TTC549 (cell line): ENCODE results near the gene ASPSCR1.
"Not testable (repeated sequence)": the region's sequence is repeated elsewhere in the genome, so short reads cannot be mapped to it uniquely, and the experiment has no call there.

ENCODE experiments used
- FAIRE-seq: peaks from 2 replicates; lab custom pipeline; 2012; peaks lifted over from hg19 to GRCh38; lab: Jason Lieb, UNC

ASPSCR1 gene

DNA sequence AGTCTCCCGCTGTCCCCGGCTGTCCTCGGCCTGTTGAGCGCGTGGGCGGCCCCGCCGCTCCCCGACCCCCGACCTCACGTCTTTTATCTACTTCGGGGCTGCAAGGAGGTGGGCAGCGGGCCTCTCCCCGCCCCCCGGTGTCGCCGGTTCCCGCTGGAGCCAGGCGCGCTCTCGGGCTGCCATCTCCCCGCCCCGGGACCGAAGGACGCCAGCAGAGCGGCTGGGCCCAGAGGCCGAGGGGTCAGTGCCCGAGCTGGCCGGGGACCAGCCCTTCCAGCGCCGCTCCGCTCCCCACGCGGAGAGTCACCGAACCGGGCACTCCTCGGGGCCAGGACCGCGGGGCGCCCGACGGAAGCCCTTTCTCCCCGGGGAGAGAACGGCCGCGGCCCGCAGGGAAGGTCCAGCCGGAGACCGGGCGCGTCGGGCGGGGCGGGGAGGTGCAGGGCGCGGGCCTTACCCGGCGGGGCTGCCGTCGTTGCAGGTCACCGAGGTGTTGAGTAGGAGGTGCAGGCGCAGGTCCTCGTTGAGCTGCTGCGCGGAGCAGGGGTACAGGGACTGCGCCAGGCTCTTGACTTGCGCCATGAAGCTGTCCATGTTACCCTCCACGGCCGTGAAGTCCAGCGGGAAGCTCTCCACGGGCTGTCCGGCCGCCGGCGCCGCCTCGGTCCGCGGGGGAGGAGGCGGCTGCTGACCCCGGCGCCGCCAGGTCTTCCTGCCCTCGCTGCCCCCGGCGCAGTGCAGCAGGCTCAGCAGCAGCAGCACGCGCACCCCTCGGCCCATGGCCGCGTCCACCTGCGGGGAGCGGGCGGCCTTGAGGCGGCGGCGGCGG is 17.1 kb upstream of the ASPSCR1 start:
- no peak for FAIRE-seq

DNA sequence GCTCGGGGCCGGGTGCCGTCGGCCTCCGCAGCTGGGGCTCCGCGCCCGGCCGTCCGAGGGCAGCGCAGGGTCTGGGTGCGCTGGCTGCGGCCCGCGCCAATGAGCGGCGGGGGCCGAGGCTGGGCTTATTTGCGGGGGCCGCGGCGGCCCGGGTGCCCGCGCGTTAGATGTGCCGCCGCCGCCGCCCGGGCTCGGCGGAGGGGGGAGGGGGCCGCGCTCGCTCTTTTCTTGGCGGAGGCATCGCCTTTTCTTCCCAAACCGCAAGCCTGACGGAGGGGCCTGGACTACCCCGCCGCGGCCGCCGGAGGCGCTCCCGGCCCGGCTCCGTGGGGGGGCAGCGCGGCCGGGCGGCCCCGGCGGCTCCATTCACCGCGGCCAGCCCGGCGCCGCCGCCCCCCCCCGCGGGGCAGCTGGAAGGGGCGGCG is 16.3 kb upstream of the ASPSCR1 start, which contains the start of gene NOTUM:
Gene NOTUM, minus strand, starts transcription at position 101 of the 425 bp plus-strand sequence. CDS start 278 bp downstream, outside the sequence.
- no peak for FAIRE-seq

DNA sequence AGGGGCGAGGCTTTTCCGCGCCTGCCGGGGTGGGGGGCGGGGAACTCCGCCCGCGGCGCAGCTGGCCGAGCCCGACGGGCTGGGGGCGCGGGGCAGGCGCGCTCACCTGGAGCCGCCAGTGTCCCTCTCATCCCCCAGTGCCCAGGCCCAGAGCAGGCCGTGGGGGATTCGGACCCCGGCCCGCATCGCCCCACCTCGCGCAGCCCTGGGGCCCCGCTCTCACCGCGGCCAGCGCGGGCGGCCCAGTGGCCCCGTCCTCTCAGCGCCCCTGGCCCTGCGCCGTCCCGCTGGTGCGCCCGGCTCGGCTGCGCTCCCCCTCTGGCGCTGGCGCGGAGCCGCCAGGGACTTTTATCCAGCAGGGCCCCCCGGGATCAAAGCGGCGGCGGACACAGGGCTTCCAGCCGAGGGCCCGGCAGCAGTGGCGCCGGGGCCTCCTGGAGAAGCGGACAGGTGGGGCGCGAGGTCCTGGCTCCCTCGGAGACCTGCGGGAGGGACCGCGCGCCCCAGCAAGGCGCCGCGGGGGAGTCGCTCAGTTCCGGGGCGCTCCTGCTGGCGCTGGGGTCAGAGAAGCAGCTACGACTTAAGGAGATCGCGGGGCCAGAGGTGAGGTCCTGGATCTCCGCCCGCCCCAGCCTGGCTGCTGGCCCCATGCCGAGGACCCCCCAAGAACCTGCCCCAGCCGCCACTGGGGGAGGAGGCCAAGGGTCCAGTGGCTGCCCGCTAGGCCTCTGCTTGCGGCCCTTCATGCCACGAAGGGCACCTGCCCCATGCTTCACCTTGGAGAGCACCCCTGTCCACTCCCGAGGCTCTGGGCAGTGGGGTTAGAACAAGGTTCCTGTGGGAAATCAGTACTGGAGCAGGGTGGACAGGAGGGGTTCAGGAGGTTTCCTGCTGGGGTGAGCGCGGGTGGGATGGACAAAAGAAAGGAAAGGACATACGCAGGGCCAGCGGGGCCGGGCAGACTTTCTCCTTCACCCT is 15.6 kb upstream of the ASPSCR1 start:
- FAIRE-seq, result no peak

DNA sequence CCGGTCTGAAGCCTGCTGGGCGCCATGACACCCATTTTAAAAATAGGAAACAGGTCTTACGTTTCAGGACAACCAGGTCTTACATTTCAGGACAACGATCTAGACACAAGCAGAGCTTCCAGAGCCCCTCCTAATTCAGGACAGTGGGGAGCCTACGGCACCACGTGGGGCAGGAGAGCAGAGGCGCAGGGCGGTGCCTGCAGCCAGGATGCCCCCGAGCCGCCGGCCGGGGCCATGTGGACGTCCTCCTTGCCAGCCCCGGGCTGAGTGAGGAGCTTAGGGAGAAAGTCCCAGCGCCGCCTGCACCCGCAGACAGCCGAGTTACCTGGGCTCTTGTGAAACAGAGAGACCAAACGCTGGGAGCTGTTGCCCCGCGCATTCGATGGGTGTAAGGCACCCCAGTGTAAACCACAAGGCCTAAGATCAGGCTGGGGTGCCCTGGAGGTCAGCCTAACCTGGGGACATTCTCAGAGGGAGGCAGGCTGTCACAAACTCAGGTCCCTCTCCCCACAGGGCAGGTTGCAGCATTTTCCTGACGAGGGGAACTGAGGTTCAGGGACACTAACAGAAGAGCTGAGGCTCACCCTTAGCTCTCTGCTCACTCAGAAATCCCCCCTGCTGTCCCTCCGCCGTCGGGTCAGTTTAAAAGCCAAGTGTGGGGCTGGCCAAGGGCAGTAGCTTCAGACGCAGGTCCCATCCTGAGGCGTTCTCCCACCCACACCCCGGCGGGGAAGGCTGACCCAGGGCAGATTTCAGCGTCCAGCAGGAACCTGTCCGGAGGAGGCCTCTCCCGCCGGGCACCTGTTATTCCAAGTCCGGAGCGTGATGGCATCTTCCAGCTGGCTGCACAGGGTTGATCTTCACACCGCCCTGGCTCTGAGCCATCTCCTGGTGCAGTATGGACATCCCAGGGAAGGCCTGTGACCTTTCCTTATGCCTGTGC is 14.7 kb upstream of the ASPSCR1 start:
- no peak for FAIRE-seq

DNA sequence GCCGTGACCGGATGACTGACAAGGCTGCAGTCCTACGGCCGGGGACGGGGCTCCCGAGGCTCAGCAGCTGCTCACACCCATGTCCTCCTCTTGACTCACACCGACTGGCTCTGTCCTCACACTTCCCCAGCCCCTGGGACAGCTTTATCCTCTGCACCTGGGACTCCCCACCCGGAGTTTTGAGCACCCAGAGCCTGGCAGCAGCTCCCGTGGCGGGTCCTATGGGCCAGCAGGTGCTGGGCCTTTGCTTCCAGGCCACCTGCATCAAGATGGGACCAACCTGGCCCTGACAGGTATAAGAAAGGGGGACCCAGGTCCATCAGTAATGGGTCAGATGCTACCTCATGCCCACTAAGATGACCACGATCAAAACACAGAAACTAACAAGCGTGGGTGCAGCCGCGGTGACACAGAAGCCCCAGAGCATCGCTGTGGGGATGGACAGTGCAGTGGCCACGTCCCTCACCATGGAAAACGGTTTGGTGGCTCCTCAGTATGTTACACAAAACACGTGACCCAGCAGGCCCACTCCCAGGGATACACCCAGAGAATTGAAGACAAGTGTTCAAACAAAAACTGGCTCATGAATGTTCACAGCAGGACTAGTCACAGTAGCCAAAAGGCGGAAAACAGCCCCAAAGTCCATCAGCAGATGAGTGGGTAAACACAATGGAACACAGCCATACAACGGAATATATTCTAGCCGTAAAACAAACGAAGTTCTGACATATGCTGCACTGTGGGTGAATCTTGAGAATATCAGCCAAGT is 13.2 kb upstream of the ASPSCR1 start:
- no peak for FAIRE-seq

DNA sequence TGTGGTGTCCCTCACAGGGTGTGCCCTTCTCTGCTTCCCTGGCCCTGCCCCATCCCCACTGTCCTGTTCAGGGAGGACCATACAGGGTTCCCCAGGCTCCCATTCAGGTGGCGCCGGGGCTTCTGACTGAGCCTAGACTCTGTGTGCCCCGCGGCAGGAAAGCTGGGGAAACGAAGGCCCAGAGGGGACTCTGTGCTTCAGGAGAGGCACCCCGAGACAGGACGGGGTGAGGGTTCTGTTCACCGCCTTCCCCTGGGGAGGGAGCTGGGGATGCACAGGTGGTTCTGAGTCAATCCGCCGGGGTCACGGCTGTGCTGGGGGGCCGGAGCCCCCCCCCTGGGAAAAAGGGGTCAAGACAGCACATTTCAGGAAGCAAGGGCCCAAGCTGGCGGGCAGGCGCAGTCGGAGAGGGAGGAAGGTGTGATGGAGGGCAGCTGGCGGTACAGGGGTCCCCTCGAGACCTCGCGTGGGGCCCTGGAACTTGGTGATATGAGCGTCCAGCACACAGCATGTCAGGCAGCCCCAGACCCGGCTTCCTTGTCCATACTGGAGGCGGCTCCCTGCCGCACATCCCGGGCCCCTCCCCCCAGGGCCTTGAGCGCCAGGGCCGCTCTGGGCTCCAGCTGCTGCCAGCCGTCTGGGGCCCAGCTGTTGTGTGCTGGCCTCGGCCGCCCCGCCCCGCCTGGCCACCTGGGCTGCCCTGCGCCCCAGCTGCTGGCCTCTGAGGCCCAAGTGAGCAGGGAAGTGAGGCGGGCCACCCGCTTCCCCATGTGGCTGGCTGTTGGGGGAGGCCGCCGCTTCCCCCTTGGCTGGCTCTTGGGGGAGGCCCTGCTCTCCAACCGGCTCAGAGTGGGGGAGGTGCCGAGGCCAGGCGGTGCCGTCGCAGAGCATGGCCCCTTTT is 10.8 kb upstream of the ASPSCR1 start:
- FAIRE-seq, result no peak

DNA sequence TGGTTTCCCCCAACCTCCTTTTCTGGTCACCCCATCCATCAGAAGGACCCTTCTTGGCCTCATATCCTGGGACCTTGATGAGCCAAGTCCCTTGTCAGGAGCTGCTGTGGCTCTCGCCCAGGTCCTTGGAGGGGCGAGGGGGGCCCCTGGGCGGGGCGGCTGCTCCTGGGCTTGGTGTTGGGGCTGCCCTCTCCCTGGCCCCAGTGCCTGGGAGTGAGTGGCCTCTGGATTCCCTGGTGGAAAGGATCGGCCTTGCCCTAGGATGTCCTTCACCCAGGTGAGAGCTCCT is 10.2 kb upstream of the ASPSCR1 start:
- no peak for FAIRE-seq

DNA sequence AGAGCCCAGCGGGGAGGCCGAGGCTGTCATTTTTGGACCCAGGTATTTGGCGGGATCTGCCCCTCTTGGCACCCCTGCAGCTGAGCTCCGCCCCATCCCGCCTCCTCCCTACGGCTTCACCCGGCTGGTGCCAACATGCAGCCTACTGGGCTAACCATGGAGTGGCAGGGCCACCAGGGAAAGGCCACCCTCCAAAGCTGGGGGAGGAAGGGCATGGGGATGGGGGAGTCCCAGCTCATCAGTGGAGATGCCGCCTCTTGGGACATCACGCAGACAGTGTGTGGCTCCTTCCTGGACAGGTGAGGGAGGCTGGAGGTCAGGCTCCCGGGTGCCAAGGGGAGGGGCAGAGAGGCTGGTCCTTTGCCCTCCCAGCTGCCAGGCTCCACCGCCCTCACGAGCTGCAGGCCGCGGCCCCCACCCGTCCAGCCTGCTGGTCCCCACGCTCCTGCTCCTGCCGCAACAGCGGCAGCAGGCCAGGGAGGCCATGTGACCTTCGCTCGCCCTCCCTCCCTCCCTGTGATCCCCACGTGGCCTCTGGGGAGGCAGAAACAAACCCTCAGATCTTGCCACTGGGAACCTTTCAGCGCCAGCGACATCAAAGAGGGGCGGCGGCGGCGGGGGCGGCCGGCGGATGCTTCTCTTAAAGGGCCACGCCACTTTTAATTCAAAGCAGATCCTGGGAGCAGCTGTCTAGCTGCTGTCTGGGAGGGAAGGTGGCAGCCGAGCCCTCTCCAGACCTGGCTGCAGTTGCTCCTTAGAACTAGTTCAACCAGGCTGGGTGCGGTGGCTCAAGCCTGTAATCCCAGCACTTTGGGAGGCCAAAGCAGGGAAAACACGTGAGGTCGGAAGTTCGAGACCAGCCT is 9.7 kb upstream of the ASPSCR1 start:
- no peak for FAIRE-seq

DNA sequence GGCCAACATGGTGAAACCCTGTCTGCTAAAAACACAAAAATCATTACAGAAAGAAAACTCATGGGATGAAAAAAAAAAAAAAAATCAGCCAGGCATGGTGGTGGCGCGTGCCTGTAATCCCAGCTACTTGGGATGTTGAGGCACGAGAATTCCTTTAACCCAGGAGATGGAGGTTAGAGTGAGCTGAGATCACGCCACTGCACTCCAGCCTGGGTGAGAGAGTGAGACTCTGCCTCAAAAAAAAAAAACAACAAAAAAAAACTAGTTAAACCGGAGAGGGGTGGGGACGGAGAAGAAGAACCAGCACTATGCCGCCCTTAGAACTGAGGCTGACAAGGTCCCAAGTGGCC is 9.1 kb upstream of the ASPSCR1 start:
- no peak for FAIRE-seq

DNA sequence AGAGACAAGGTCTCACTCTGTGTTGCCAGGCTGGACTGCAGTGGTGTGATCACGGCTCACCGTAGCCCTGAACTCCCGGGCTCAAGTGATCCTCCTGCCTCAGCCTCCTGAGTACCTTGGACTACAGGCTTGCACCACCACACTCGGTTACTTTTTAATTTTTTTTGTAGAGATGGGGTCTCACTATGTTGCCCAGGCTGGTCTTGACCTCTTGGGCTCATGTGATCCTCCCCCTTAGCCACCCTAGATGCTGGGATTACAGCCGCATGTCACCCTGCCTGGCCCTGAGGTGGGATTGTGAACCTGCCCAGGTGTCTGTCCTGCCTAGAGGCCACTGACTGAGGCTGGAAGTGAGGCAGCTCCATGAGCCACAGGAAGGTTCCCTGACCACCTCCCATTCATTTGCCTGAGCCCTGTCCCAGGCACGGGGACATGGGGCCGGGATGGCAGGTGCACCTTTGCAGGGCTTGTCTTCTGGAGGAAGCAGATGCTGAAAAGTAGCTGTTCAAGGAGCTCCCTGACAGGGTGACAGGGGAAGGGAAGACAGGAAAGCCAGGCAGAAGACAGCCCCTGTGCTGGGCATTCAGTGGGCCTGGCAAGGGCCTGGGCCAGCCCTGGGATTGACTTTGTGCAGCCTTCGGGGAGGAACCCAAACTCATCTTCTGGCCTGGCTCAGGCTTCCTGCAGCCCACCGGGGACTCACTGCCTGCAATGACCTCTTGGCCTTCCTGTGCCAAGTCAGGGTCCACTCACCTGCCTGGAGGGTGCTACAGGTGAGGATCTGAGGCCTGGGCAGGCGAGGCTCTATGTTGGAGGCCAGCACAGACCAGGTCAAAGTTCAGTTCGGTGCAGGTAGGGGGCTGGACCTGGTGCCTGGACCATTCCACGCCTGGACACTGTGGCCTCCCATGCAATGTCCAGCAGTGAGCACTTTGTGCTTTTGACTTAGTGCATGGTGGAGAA is 8.3 kb upstream of the ASPSCR1 start:
- FAIRE-seq, result no peak

DNA sequence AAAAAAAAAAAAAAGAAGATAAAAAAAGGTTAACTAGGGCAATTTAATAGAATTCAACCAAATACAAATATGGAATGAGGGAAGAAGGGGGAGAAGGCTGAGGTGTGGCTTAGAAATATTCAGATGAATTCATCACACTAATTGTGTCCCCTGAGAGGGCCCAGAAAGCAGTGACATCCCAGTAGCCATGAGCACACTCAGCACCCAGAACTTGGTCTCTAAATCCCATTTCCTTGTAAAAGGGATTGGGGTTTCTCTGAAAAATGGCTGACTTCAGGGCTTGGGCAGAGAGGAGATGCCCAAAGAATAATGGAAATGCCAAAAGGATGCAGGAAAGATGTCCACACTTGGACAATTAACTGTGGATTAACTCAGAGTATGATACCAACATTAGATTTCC is 4.0 kb upstream of the ASPSCR1 start:
- FAIRE-seq, result no peak

DNA sequence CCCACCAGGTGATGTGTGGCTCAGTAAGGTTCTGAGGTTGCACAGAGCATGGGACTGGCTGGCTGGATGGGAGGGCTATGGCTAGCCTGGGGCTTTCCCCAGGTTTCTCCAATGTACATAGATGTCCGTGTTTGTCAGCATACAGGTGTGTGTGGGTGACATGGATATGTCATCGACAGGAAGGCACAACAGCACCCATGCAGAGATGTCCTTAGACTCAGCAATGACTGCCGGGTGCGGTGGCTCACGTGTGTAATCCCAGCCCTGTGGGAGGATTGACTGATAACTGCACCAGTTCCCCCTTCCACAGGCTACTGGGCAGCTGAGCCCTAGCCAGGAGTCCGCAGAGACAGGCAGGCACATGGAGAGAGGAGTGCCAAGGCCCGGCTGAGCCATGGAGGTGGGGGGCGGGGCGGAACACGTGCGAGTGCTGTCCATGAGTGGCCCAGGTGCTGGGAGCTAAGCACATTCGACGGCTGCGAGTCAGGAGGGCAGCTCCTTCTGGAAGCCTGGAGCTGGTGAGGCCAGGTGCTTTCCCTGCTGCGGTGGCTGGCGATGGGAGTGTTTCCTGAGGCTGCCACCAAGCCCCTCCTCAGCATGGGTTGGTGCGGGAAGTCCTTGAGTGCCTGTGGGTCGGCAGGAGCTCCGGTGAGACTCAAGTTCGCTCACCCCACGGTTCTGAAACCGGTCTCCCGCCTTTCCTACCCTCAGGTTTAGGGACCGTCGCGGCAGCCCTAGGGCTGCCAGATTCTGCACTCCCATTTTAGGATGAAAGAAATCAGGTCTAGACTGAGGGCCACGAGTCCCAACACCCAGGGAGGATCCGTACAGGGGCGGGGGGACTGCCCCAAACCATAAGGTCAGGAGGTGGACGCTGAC is 858 bp upstream of the ASPSCR1 start:
- FAIRE-seq, result no peak

DNA sequence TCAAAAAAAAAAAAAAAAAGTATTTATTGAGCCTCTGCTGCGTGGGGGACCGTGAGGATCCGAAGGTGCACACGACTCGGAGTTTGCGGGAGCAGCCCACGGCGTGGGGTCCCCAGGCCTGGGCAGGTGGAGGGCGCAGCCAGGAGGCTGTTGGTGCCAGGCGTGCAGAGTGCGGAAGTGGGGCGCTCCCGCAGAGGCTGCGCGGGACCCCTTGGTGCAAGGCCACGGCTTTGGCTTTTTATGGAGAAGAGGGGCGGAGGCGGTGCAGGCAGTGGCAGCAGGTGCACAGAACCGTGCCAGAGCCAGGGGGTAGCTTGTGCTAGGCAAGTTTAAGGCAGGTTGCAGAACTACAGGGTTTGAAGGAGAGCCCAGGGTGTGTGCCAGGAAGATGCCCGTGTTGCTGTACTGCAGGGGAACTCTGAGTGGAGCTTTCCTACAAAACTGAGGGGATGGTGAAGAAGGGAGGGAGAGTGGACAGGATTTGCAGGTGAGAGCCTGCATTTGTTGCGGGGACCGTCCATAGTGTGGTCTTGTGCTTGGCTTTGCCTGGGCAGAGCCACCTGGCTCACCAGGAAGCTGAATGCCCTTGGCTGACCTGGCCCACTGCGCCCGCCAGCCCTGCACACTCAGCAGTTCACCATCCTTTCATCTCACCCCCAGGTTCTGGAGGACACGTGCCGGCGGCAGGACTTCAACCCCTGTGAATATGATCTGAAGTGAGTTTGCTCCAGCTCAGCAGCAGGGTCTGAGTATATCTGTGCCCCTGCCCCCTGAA is 1.3 kb downstream of the ASPSCR1 start:
- no peak for FAIRE-seq

DNA sequence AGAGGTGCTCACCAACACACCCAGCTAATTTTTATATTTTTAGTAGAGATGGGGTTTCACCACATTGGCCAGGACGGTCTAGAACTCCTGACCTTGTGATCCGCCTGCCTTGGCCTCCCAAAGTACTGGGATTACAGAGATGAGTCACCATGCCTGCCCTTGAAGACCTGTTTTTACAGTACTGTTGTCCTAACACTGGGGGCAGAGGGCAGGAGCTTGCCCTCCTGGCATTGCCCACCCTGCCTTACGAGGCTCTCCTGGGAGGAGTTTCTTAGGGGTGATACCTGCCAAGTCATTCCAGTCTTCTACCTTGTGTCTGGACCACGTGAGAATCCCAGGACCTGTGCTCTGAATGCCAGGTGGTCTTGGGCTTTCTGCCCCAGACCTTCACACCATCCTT is 2.7 kb downstream of the ASPSCR1 start:
- FAIRE-seq, result no peak

DNA sequence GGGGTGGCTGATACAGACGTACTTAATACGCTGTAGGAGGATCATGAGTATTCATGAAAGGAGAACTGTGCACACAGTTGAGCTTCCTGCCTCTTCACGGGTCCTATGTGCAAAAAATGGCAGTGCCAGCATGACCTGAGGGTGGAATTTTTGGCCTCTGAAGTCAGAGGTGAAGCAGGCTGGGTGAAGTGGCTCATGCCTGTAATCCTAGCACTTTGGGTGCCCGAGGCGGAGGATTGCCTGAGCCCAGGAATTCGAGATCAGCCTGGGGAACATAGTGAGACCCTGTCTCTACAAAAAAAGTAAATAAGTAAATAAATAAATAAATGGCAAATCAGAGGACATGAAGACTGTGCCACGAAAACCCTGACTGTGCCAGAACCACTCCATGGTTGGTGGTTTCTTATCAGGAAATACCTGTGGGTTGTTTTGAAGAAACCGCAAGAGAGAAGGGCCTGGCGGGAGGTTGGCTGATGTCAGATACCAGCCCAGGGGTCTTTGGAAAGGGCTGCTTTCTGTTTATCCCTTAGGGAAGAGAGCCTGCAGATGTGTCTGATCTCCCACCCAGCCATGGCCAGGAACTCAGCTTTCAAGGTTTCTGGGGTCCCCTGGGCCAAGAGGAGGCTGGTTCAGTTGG is 3.4 kb downstream of the ASPSCR1 start:
- FAIRE-seq, result no peak

DNA sequence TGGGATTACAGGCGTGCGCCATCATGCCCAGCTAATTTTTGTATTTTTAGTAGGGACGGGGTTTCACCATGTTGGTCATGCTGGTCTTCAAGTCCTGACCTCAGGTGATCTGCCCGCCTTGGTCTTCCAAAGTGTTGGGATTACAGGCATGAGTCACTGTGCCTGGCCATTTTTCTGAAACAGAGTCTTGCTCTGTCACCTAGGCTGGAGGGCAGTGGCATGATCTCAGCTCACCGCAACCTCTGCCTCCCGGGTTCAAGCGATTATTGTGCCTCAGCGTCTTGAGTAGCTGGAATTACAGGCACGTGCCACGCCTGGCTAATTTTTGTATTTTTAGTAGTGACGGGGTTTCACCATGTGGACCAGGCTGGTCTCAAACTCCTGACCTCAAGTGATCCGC is 4.1 kb downstream of the ASPSCR1 start:
- FAIRE-seq, result not testable (repeated sequence)
